ENCODE results near the gene VPS36.
"Not testable (repeated sequence)": the region's sequence is repeated elsewhere in the genome, so short reads cannot be mapped to it uniquely, and the experiment has no call there.

Gene VPS36

DNA sequence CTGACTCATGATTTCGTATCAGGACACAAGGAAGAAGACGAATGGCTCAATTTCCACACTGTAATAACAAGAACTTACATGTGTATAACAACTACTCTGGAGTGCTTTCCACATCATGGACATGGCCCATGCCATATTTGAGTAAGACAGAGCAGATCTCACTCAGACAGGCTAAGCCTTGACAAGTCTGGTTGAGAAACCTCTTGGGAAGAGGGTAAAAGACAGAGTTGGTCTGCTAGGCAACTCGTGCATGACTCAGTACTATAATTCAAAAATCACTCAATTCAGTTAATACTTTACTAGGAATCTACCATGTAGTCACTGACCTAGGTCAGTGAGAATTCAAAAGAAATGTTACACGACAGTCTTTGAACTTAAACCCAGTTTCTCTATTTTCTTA lies 38.8 kb downstream of the VPS36 start:
- H3K79me2 ChIP-seq (ENCODE audit: insufficient read depth, low read depth): no peaks in the 10 kb centered on the region
- no peak overlapping the region for H2AFZ ChIP-seq (ENCODE audit: low read depth)
- no peaks in the 10 kb centered on the region for H3K27me3 ChIP-seq (ENCODE audit: insufficient read depth, low read depth)
- TF ChIP-seq, protein P1, sequence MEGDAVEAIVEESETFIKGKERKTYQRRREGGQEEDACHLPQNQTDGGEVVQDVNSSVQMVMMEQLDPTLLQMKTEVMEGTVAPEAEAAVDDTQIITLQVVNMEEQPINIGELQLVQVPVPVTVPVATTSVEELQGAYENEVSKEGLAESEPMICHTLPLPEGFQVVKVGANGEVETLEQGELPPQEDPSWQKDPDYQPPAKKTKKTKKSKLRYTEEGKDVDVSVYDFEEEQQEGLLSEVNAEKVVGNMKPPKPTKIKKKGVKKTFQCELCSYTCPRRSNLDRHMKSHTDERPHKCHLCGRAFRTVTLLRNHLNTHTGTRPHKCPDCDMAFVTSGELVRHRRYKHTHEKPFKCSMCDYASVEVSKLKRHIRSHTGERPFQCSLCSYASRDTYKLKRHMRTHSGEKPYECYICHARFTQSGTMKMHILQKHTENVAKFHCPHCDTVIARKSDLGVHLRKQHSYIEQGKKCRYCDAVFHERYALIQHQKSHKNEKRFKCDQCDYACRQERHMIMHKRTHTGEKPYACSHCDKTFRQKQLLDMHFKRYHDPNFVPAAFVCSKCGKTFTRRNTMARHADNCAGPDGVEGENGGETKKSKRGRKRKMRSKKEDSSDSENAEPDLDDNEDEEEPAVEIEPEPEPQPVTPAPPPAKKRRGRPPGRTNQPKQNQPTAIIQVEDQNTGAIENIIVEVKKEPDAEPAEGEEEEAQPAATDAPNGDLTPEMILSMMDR (conservative IDR thresholded peaks at IDR 0.05; ENCODE audit: low read depth, low read length): no peak
- no peak overlapping the region for H3K27ac ChIP-seq
- H4K20me1 ChIP-seq (ENCODE audit: insufficient read depth): no peaks in the 10 kb centered on the region
- no peaks in the 10 kb centered on the region; the same call in 1 of the 2 replicates for H3K36me3 ChIP-seq (ENCODE audit: insufficient read depth)
- H3K4me3 ChIP-seq (IDR thresholded peaks at IDR 0.05; ENCODE audit: insufficient read depth, low read depth, low read length): no peak overlapping the region
- no peak overlapping the region for H3K9ac ChIP-seq
- H3K4me1 ChIP-seq (ENCODE audit: low read depth, poor library complexity, severe bottlenecking): no peaks in the 10 kb centered on the region
- H3K4me2 ChIP-seq: no peak overlapping the region

DNA sequence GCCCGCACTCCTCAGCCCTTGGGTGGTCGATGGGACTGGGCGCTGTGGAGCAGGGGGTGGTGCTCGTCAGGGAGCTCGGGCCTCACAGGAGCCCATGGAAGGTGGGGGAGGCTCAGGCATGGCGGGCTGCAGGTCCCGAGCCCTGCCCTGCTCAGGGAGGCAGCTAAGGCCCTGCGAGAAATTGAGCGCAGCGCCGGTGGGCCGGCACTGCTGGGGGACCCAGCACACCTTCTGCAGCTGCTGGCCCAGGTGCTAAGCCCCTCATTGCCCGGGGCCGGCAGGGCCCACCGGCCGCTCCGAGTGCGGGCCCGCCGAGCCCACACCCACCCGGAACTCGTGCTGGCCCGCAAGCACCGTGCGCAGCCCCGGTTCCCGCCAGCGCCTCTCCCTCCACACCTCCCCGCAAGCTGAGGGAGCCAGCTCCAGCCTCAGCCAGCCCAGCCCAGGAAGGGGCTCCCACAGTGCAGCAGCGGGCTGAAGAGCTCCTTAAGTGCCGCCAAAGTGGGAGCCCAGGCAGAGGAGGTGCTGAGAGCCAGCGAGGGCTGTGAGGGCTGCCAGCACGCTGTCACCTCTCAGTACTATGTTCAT lies 42.3 kb downstream of the VPS36 start:
- not testable (repeated sequence) for H3K79me2 ChIP-seq (ENCODE audit: insufficient read depth, low read depth); H3K4me1 ChIP-seq (ENCODE audit: low read depth, poor library complexity, severe bottlenecking); H3K4me2 ChIP-seq; H3K4me3 ChIP-seq (IDR thresholded peaks at IDR 0.05; ENCODE audit: insufficient read depth, low read depth, low read length); H3K36me3 ChIP-seq (ENCODE audit: insufficient read depth); H4K20me1 ChIP-seq (ENCODE audit: insufficient read depth); H2AFZ ChIP-seq (ENCODE audit: low read depth); H3K27ac ChIP-seq; H3K9ac ChIP-seq; H3K27me3 ChIP-seq (ENCODE audit: insufficient read depth, low read depth)

DNA sequence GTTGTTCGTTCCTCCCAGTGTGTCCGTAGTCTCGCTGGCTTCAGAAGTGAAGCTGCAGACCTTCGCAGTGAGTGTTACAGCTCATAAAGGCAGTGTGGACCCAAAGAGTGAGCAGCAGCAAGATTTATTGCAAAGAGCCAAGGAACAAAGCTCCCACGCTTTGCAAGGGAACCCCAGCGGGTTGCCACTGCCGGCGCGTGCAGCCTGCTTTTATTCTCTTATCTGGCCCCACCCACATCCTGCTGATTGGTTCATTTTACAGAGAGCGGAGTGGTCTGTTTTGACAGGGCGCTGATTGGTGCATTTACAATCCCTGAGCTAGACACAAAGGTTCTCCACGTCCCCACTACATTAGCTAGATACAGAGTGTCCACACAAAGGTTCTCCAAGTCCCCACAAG lies 43.0 kb downstream of the VPS36 start:
- not testable (repeated sequence) for H3K4me1 ChIP-seq (ENCODE audit: low read depth, poor library complexity, severe bottlenecking); H3K4me3 ChIP-seq (IDR thresholded peaks at IDR 0.05; ENCODE audit: insufficient read depth, low read depth, low read length); H4K20me1 ChIP-seq (ENCODE audit: insufficient read depth); H3K4me2 ChIP-seq; H3K9ac ChIP-seq; H3K27me3 ChIP-seq (ENCODE audit: insufficient read depth, low read depth); H2AFZ ChIP-seq (ENCODE audit: low read depth); H3K36me3 ChIP-seq (ENCODE audit: insufficient read depth); H3K27ac ChIP-seq; H3K79me2 ChIP-seq (ENCODE audit: insufficient read depth, low read depth)

DNA sequence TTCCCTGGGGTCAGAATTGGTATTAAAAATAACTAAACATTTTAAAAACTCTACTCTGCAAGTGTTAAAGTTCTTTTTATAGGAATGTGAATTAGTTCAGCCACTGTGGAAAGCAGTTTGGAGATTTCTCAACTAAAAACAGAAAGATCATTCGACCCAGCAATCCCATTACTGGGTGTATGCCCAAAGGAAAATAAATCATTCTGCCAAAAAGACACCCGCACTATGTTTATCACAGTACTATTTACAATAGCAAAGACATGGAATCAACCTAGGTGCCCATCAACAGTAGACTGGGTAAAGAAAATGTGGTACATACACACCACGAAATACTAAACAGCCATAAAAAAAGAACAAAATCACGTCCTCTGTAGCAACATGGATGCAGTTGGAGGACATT lies 43.8 kb downstream of the VPS36 start:
- Histone ChIP-seq H3K27me3 (ENCODE audit: insufficient read depth, low read depth) (no peaks in the 10 kb centered on the region), H3K27ac (no peak overlapping the region), H3K9ac (no peak overlapping the region), H3K4me1 (ENCODE audit: low read depth, poor library complexity, severe bottlenecking) (no peaks in the 10 kb centered on the region), H3K4me2 (no peak overlapping the region), H3K36me3 (ENCODE audit: insufficient read depth) (no peaks in the 10 kb centered on the region), H2AFZ (ENCODE audit: low read depth) (no peak overlapping the region), H3K79me2 (ENCODE audit: insufficient read depth, low read depth) (no peaks in the 10 kb centered on the region), H4K20me1 (ENCODE audit: insufficient read depth) (no peaks in the 10 kb centered on the region), H3K4me3 (IDR thresholded peaks at IDR 0.05; ENCODE audit: insufficient read depth, low read depth, low read length) (no peak overlapping the region)
- TF ChIP-seq, protein P1 (conservative IDR thresholded peaks at IDR 0.05; ENCODE audit: low read depth, low read length): no peak

DNA sequence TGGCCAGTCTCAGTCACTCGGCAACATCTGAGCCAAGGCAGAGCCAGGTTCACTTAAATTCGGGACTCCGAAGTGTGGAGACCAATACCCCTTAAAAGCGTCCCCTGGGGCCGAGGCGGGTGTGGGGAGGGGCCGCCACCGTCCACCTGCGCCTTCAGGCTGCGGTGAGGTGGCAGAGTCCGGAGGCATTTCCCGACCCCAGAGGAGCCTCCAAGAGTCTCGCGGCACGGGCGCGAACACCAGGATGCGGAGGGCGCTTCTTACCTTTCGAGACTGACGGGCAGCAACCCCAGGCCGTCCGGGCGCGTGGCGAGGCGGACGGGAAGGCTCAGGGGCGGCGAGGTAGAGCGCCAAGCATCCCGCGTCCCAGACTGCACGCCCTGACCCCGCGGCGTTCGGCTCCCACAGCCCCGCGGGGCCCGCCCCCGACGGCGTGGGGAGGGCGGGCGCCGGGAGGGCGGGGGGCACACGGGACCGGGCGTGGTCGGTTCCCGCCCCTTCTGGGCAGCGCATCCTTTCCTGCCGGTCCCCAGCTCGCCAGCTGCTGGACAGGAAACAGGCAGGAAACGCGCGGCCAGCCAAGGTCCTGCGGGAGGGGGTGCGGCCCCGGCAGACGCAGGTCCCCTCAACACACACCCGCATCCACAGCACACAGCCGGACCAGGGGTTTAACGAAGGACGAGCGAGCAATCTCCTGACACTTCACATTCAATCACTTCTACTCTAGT lies 44.5 kb downstream of the VPS36 start, which contains the start of gene THSD1:
THSD1 (minus strand) TSS at position 406 of the 728 bp plus-strand sequence. CDS start 3,572 bp downstream, outside the sequence.
- Histone ChIP-seq H2AFZ (ENCODE audit: low read depth) (no peak within 1 kb of the TSS), H3K79me2 (ENCODE audit: insufficient read depth, low read depth) (no peaks in the 10 kb centered on the region), H4K20me1 (ENCODE audit: insufficient read depth) (no peaks in the 10 kb centered on the region), H3K4me3 (IDR thresholded peaks at IDR 0.05; ENCODE audit: insufficient read depth, low read depth, low read length) (no peak within 1 kb of the TSS), H3K4me2 (no peak within 1 kb of the TSS), H3K27me3 (ENCODE audit: insufficient read depth, low read depth) (no peaks in the 10 kb centered on the region), H3K36me3 (ENCODE audit: insufficient read depth) (no peaks in the 10 kb centered on the region), H3K9ac (no peak within 1 kb of the TSS), H3K27ac (no peak within 1 kb of the TSS), H3K4me1 (ENCODE audit: low read depth, poor library complexity, severe bottlenecking) (no peaks in the 10 kb centered on the region)
- TF ChIP-seq, protein P1 (conservative IDR thresholded peaks at IDR 0.05; ENCODE audit: low read depth, low read length): no peak
